Measurements from ENCODE around the gene PDGFD.

The PDGFD gene

DNA sequence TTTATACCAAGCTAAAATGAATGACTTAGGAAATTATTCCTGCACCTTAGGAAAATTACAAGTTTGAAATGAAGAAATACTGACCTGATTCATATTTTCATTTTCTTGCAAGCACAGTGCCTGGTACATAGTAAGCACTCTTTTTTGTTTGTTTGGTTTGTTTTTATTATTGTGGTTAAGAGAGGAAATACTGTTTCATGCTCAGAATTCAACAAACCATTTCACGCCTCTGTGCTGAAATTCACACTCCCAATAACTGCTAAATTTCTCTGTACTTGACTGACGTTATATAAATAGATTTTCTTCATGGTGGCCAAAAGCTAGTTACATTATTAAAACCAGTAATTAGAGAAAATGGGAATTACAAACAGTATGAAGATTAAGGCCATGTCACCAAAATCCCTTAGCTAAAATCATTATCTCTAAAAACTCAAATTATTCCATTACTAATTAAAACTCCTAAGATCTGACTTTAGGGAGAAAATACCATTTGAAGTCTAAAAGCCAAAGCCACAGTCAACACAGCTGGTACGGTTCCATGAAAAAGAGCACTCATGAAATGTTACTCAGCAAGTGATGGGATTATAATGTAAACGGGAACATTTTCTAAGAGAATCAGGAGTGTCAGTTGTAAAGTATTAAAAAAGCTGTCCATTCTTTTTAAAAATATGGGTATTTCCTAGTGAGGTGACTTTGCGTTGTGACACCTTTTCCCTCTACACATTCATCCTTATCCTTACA, 205.3 kb downstream of the PDGFD start:
- peak overlapping the region; percentile 53 for H3K27ac ChIP-seq
- H2AFZ ChIP-seq (ENCODE audit: low read depth) = no peak overlapping the region
- no peaks in the 10 kb centered on the region for H3K79me2 ChIP-seq (ENCODE audit: insufficient read depth, low read depth)
- no peaks in the 10 kb centered on the region for H3K36me3 ChIP-seq (ENCODE audit: insufficient read depth)
- peaks cover 24% of the 10 kb centered on the region for H3K4me1 ChIP-seq (ENCODE audit: low read depth, poor library complexity, severe bottlenecking)
- H3K9ac ChIP-seq = no peak overlapping the region
- H3K27me3 ChIP-seq (ENCODE audit: insufficient read depth, low read depth) = no peaks in the 10 kb centered on the region
- TF ChIP-seq CTCF (conservative IDR thresholded peaks at IDR 0.05; ENCODE audit: low read depth, low read length) = no peak
- no peak overlapping the region for H3K4me3 ChIP-seq (IDR thresholded peaks at IDR 0.05; ENCODE audit: insufficient read depth, low read depth, low read length)
- peak overlapping the region; percentile 7; the same call in 1 of the 2 replicates for H3K4me2 ChIP-seq
- no peaks in the 10 kb centered on the region for H4K20me1 ChIP-seq (ENCODE audit: insufficient read depth)

- H3K9ac ChIP-seq = no peak overlapping the region
- peaks cover 12% of the 10 kb centered on the region for H3K4me1 ChIP-seq (ENCODE audit: low read depth, poor library complexity, severe bottlenecking)
- no peak overlapping the region for H2AFZ ChIP-seq (ENCODE audit: low read depth)
- H3K36me3 ChIP-seq (ENCODE audit: insufficient read depth) = no peaks in the 10 kb centered on the region
- no peak for TF ChIP-seq CTCF (conservative IDR thresholded peaks at IDR 0.05; ENCODE audit: low read depth, low read length)
- H3K4me2 ChIP-seq = no peak overlapping the region
- H3K79me2 ChIP-seq (ENCODE audit: insufficient read depth, low read depth) = no peaks in the 10 kb centered on the region
- H3K27me3 ChIP-seq (ENCODE audit: insufficient read depth, low read depth) = no peaks in the 10 kb centered on the region
- H3K27ac ChIP-seq = no peak overlapping the region
- no peak overlapping the region for H3K4me3 ChIP-seq (IDR thresholded peaks at IDR 0.05; ENCODE audit: insufficient read depth, low read depth, low read length)
- no peaks in the 10 kb centered on the region for H4K20me1 ChIP-seq (ENCODE audit: insufficient read depth)
These were observed 210.0 kb downstream of the PDGFD start for GRCh38 chr11:103953797-103954486.

- no peak overlapping the region for H3K9ac ChIP-seq
- no peaks in the 10 kb centered on the region for H4K20me1 ChIP-seq (ENCODE audit: insufficient read depth)
- no peak overlapping the region for H3K4me2 ChIP-seq
- no peak overlapping the region for H3K27ac ChIP-seq
- H3K36me3 ChIP-seq (ENCODE audit: insufficient read depth) = no peaks in the 10 kb centered on the region
- H3K27me3 ChIP-seq (ENCODE audit: insufficient read depth, low read depth) = no peaks in the 10 kb centered on the region
- H3K79me2 ChIP-seq (ENCODE audit: insufficient read depth, low read depth) = no peaks in the 10 kb centered on the region
- H3K4me1 ChIP-seq (ENCODE audit: low read depth, poor library complexity, severe bottlenecking) = no peaks in the 10 kb centered on the region
- H2AFZ ChIP-seq (ENCODE audit: low read depth) = no peak overlapping the region
- TF ChIP-seq CTCF (conservative IDR thresholded peaks at IDR 0.05; ENCODE audit: low read depth, low read length) = no peak
- no peak overlapping the region for H3K4me3 ChIP-seq (IDR thresholded peaks at IDR 0.05; ENCODE audit: insufficient read depth, low read depth, low read length)
These were observed 214.2 kb downstream of the PDGFD start for GRCh38 chr11:103949781-103950180.

GRCh38 chr11:103948187-103948763, 215.7 kb downstream of the PDGFD start:
- H3K27ac ChIP-seq = no peak overlapping the region
- no peak overlapping the region for H2AFZ ChIP-seq (ENCODE audit: low read depth)
- H4K20me1 ChIP-seq (ENCODE audit: insufficient read depth) = no peaks in the 10 kb centered on the region
- no peaks in the 10 kb centered on the region for H3K36me3 ChIP-seq (ENCODE audit: insufficient read depth)
- no peak for TF ChIP-seq CTCF (conservative IDR thresholded peaks at IDR 0.05; ENCODE audit: low read depth, low read length)
- no peak overlapping the region for H3K9ac ChIP-seq
- H3K4me1 ChIP-seq (ENCODE audit: low read depth, poor library complexity, severe bottlenecking) = no peaks in the 10 kb centered on the region
- H3K4me2 ChIP-seq = no peak overlapping the region
- H3K79me2 ChIP-seq (ENCODE audit: insufficient read depth, low read depth) = no peaks in the 10 kb centered on the region
- no peaks in the 10 kb centered on the region for H3K27me3 ChIP-seq (ENCODE audit: insufficient read depth, low read depth)
- H3K4me3 ChIP-seq (IDR thresholded peaks at IDR 0.05; ENCODE audit: insufficient read depth, low read depth, low read length) = no peak overlapping the region
